ENCODE results near the gene PEX5L.

DNA sequence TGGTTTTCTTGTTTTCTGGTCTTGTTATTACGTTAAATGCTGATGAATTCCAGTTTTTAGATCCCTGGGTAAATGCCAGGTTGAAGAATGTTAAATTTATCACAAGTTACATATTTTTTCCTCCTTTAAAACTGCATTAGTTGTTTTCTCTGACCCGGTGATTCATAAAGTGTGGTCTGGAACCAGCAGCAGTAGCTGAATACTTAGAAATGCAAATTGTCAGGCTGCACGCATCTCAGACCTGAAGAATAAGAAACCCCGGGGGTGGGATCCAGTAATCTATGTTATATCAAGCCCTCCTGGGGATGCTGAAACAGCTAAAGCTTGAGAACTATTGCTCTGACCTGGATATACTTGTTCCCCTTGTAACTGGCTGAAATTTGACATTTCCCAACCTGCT is 69.1 kb downstream of the PEX5L start:
- no peak for TF ChIP-seq CTCF (IDR thresholded peaks at IDR 0.05)
- TF ChIP-seq POLR2A (IDR thresholded peaks at IDR 0.05) = no peak
